HG02571 (cell line): ENCODE results near the gene MED13L.

Experiments
- ATAC-seq: cut with Tn5 transposase; IDR thresholded peaks from one replicate; pipeline ENCODE4 v1.9.1; 2021; ENCODE audit warnings: mild to moderate bottlenecking, moderate library complexity; ENCODE audit not compliant: unreplicated experiment

Gene MED13L

DNA sequence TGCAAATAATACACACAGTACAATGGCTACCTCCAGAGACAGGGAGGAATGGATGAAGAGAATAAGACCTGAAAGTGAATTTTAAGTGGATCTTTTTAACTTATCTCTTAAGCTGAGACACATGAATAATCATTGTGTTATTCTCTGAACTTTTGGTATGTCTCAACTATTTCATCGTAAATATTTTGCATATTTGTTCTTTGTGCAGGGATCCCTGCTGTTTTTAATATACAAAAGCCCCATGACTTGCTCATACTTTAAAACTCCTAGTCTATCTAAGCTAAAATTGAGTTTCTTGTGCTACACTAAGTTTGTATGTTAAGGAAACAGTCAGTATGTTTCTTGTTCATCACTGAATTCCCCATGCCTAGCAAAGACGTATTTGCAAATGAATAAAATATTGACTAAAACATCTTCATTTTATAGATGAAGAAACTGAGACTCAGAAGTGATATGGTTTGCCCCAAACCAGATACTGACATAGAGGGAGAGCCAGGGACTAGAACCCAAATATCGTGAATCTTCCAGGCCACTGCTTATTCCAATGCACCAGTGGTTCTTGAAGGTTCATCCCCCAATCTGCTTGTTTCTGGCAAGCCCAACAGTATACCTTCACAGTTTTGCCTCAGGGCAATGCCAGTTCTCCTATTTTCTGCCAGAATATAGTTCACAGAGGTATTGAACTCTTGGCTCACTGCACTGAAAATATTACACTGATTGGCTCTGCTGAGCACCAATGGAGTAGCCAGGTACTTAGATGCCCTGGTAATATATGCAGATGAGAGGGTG lies 356.9 kb downstream of the MED13L start:
- no peak for ATAC-seq

DNA sequence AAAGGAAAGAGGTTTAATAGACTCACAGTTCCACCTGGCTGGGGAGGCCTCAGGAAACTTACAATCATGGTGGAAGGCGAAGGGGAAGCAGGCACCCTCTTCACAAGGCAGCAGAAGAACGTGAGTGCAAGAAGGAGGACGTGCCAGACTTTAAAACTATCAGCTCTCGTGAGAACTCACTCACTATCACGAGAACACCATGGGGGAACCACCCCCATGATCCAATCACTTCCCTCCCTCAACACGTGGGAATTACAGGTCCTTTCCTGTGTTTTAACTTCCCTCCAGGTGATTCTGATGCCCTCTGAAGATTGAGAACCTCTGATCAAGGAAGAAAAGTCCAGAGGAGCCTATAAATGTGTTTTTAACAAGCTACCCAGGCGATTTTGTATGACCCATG lies 358.7 kb downstream of the MED13L start:
- no peak for ATAC-seq

- peak; percentile 68 for ATAC-seq
Measured at GRCh38 chr12:115916910-115917668, 360.4 kb downstream of the MED13L start.

DNA sequence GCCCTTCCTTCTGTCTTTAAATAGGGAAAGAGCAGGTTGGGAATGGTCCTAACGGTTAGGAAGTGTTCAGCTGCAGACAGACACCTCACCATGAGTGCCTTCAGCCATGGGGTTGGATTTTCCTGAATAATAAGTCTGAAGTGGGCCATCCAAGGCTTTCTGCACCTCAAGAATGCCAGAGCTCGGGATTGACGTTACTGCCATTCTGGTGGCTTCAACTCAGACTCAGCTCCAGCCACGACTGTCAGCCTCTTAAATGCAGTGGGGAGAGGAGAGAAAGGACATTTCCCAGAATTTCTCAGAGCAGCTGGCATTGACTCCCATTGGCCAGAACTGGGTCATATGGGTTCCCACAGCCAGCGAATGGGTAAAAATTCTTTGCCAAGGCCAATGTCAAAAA lies 363.4 kb downstream of the MED13L start:
- no peak for ATAC-seq

- ATAC-seq, result no peak
Measured at GRCh38 chr12:115912440-115912839, 365.1 kb downstream of the MED13L start.

- ATAC-seq, result no peak
Measured at GRCh38 chr12:115911360-115911759, 366.1 kb downstream of the MED13L start.

GRCh38 chr12:115910057-115910456 lies 367.4 kb downstream of the MED13L start:
- no peak for ATAC-seq
